ENCODE measurements around the gene ICAM1. TPM values are rescaled to one million over a fixed set of nuclear protein-coding genes. Genes with fewer than 3 reads are reported as not detected.

ICAM1 gene
- polyA plus RNA-seq, 1 of the 3 experiments (the other 2 are of a cell fraction), result 14.5 TPM

GRCh38 chr19:10292206-10292788 lies 21.4 kb downstream of the ICAM1 start:
- WGBS (ENCODE audit: low lambda C conversion rate), result 1% methylated on average over 11 of the region's 45 CpGs
- peak overlapping the region; percentile 61; the same call in 1 of the 2 replicates for H2AFZ ChIP-seq (ENCODE audit: low read depth)

DNA sequence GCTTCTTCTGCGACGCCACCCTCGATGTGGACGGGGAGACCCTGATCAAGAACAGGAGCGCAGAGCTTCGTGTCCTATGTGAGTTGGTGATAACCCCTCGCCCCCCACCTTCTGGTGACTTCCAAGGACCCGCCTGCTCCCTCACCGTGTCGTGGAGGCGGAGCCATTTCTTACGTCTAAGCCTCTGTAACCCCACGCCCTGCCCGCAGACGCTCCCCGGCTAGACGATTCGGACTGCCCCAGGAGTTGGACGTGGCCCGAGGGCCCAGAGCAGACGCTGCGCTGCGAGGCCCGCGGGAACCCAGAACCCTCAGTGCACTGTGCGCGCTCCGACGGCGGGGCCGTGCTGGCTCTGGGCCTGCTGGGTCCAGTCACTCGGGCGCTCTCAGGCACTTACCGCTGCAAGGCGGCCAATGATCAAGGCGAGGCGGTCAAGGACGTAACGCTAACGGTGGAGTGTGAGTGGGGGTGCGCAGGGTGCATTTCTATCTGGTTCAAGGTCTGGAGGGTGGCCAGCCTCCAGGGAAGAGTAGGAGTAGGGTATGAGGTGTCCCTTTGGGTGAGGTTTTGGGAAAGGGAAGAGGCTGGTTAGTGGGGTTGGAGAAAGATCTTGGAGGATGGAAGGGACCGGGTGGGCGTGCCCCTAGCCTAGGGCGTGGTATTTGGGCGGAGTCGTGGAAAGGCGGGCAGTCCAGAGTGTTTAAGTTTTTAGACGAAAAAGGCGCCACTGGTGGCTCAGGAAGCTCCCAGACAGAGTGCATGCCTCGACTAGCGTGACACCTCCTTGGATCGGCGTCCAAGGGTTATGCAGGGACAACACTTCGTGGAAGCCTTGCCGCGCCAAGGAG lies 22.1 kb downstream of the ICAM1 start:
- CTCF ChIA-PET, result interaction anchor here (0.9 to 2.9 kb wide), 5 partner anchors 22 to 132 kb away, joined by 3 to 21 read pairs (median 6); partner anchors contain the start of gene ICAM1
- H3K27me3 ChIP-seq (ENCODE audit: insufficient read depth), result no peaks in the 10 kb centered on the region; the same call in 1 of the 2 replicates
- no peak for TF ChIP-seq CTCF (IDR thresholded peaks at IDR 0.05)
- no peak for TF ChIP-seq RCOR1 (IDR thresholded peaks at IDR 0.05; ENCODE audit: low read length)
- no peak for TF ChIP-seq YY1 (IDR thresholded peaks at IDR 0.05; ENCODE audit: low read depth)
- H3K4me2 ChIP-seq, result peak overlapping the region; percentile 98
- H3K27ac ChIP-seq (ENCODE audit: low read depth in 2 of 2, low read length in 1 of 2), result no peak overlapping the region
- no peaks in the 10 kb centered on the region for H4K20me1 ChIP-seq (ENCODE audit: insufficient read depth)
- H3K9me2 ChIP-seq, result no peaks in the 10 kb centered on the region
- WGBS (ENCODE audit: low lambda C conversion rate), result 53% methylated on average over 28 of the region's 56 CpGs
- H3K79me2 ChIP-seq (ENCODE audit: insufficient read depth), result no peaks in the 10 kb centered on the region
- peak overlapping the region; percentile 45 to 77; a peak in 3 of 4 replicates for H3K4me3 ChIP-seq (ENCODE audit: low read depth in 2 of 2, low read length in 1 of 2)
- H2AFZ ChIP-seq (ENCODE audit: low read depth), result no peak overlapping the region
- no peaks in the 10 kb centered on the region for H3K9me3 ChIP-seq
- H3F3A ChIP-seq (replicated peaks; ENCODE audit: insufficient read depth), result peaks cover 3% of the 10 kb centered on the region
- H3K4me1 ChIP-seq (ENCODE audit: control insufficient read depth in 1 of 2, insufficient read depth in 2 of 2, low read depth in 1 of 2, low read length in 1 of 2), result peaks cover 0 to 39% of the 10 kb centered on the region in 2 experiments; a peak in 1 of 4 replicates
- no peak for DNase-seq
- POLR2A ChIA-PET, result interaction anchor here (0.7 kb wide), 1 partner anchor 67 kb away, joined by 3 read pairs; no protein-coding TSS in a partner anchor
- no peaks in the 10 kb centered on the region for H3K36me3 ChIP-seq (replicated peaks in 1 of 2; ENCODE audit: control insufficient read depth in 1 of 2, insufficient read depth in 2 of 2, low read length in 1 of 2)
- H3K9ac ChIP-seq, result no peak overlapping the region

More at GRCh38 chr19:10292206-10292788, 21.4 kb downstream of the ICAM1 start:
- ChIA-PET POLR2A (interaction anchor here (1.1 kb wide), 1 partner anchor 9 kb away, joined by 3 read pairs; no protein-coding TSS in a partner anchor), CTCF (interaction anchor here (1.0 to 2.9 kb wide), 8 partner anchors 22 to 153 kb away, joined by 3 to 21 read pairs (median 5); partner anchors contain the start of gene ICAM1)
- peaks cover 0 to 39% of the 10 kb centered on the region in 2 experiments; a peak in 1 of 4 replicates for H3K4me1 ChIP-seq (ENCODE audit: control insufficient read depth in 1 of 2, insufficient read depth in 2 of 2, low read depth in 1 of 2, low read length in 1 of 2)
- peak overlapping the region; percentile 98 for H3K4me2 ChIP-seq
- peak overlapping the region; percentile 45 to 77 for H3K4me3 ChIP-seq (ENCODE audit: low read depth in 2 of 2, low read length in 1 of 2)
- TF ChIP-seq USF2 (IDR thresholded peaks at IDR 0.05; ENCODE audit: borderline replicate concordance, low read depth, low read length), result no peak
- no peak for TF ChIP-seq TEAD4 (IDR thresholded peaks at IDR 0.05; ENCODE audit: borderline replicate concordance, insufficient read depth)
- no peak for TF ChIP-seq EP300 (IDR thresholded peaks at IDR 0.05; ENCODE audit: borderline replicate concordance in 1 of 2, low read depth in 1 of 2, low read length in 1 of 2)
- no peaks in the 10 kb centered on the region for H3K79me2 ChIP-seq (ENCODE audit: insufficient read depth)
- no peak overlapping the region for H3K27ac ChIP-seq (ENCODE audit: low read depth in 2 of 2, low read length in 1 of 2)
- H3K9me3 ChIP-seq, result no peaks in the 10 kb centered on the region
- H3F3A ChIP-seq (replicated peaks; ENCODE audit: insufficient read depth), result peaks cover 3% of the 10 kb centered on the region
- H3K9ac ChIP-seq, result no peak overlapping the region
- H3K9me2 ChIP-seq, result no peaks in the 10 kb centered on the region
- no peaks in the 10 kb centered on the region for H4K20me1 ChIP-seq (ENCODE audit: insufficient read depth)
- DNase-seq, result peak; percentile 92
- H3K27me3 ChIP-seq (ENCODE audit: insufficient read depth), result no peaks in the 10 kb centered on the region; the same call in 1 of the 2 replicates
- H3K36me3 ChIP-seq (replicated peaks in 1 of 2; ENCODE audit: control insufficient read depth in 1 of 2, insufficient read depth in 2 of 2, low read length in 1 of 2), result no peaks in the 10 kb centered on the region
